ENCODE data around the gene PNPLA8.
A peak's percentile ranks its signal among the peaks of the same experiment; 100 is the strongest.

PNPLA8 gene

GRCh38 chr7:108503112-108504026, 22.6 kb downstream of the PNPLA8 start:
- H3K4me3 ChIP-seq (ENCODE audit: low read length): no peak overlapping the region
- peak; percentile 58 for DNase-seq (ENCODE audit: low read depth)
- no peak for TF ChIP-seq CTCF (conservative IDR thresholded peaks at IDR 0.05; ENCODE audit: low read length)

GRCh38 chr7:108499566-108499965, 26.4 kb downstream of the PNPLA8 start:
- TF ChIP-seq CTCF (conservative IDR thresholded peaks at IDR 0.05; ENCODE audit: low read length): no peak
- DNase-seq (ENCODE audit: low read depth): no peak
- H3K4me3 ChIP-seq (ENCODE audit: low read length): no peak overlapping the region

DNA sequence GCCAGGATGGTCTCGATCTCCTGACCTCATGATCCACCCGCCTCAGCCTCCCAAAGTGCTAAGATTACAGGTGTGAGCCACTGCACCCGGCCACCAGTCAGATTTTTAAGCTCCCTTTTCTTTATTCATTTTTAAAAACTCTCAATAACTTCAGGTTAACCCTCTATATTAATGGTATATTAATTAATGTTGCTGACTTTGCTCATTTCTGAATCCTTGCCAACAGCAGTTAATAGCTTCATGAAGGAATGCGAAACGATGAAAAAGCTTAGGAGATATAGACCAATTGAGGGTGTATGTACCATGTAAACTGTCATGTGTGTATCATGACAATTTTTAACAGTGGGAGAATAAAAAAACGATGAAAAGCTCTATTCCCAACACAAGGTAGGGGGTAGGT, 27.5 kb downstream of the PNPLA8 start:
- H3K4me3 ChIP-seq (ENCODE audit: low read length): no peak overlapping the region
- no peak for DNase-seq (ENCODE audit: low read depth)
- no peak for TF ChIP-seq CTCF (conservative IDR thresholded peaks at IDR 0.05; ENCODE audit: low read length)

DNA sequence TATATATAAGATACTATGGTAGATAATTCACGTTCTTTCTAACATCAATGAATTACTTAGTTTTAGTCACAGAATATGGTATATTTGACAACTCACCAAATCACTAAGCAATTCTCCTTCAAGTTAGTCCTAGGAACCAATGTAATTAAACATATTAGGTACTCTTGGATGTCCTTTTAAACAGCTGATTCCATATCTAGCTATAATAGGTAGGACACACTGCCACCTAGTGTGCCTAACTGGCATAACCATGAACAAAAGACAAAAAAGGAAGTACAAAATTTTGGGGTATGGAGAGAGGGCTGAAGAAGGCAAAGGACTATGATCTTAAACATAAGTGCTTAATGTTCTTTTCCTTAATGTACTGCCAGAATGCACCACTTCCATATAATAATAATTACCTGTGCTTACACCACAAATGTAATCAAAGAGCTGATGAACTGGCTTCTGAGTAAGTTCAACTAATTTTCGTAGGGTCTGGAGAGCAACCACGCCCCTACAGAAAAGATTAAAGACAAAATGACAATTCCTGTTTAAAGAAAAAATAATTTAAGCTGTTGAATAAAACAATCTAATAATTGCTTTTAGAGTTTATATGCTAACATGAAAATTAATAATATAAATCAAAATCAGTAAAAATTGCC, 28.7 kb downstream of the PNPLA8 start:
- DNase-seq (ENCODE audit: low read depth): peak; percentile 41
- no peak overlapping the region for H3K4me3 ChIP-seq (ENCODE audit: low read length)
- TF ChIP-seq CTCF (conservative IDR thresholded peaks at IDR 0.05; ENCODE audit: low read length): peak; percentile 95

DNA sequence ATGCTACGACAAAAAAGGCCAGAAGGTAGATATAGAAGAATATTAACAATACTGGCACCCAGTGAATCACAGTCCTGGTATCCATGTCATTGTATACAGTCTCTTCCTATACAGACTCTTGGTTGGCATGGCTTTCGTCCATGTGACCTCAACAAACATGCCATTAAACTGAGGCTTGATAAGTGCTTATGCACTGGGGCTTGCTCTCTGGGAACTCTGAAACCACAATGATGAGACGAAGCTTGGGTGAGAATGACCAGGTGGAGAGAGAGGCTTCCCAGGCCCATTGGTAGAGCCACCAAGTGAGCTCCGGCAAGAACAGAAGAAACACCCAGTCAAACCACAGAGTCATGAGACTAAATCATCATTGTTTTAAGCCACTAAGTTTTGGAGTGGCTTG, 33.2 kb downstream of the PNPLA8 start:
- no peak for DNase-seq (ENCODE audit: low read depth)
- no peak for TF ChIP-seq CTCF (conservative IDR thresholded peaks at IDR 0.05; ENCODE audit: low read length)
- no peak overlapping the region for H3K4me3 ChIP-seq (ENCODE audit: low read length)

- DNase-seq (ENCODE audit: low read depth): no peak
- no peak overlapping the region for H3K4me3 ChIP-seq (ENCODE audit: low read length)
- no peak for TF ChIP-seq CTCF (conservative IDR thresholded peaks at IDR 0.05; ENCODE audit: low read length)
Measured at GRCh38 chr7:108488768-108489538, 37.0 kb downstream of the PNPLA8 start.

Data from AG10803 (cell line).